ENCODE data around the gene THAP3.

The THAP3 gene

DNA sequence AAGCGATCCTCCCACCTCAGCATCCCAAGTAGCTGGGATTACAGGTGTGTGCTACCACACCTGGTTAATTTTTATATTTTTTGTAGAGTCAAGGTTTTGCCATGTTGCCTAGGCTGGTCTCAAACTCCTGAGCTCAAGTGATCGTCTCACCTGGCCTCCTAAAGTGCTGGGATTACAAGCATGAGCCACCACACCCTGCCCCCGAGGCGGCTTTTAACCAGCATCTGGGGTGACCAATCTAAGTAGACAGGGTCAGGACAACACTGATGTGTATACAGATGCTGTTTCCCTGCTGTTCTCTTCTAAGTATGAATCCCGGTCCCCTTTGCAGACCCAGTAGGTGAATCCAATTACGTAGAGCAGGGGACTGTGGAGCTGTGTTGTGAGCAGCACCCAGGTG lies 23.9 kb downstream of the THAP3 start:
- TF ChIP-seq, protein P1, sequence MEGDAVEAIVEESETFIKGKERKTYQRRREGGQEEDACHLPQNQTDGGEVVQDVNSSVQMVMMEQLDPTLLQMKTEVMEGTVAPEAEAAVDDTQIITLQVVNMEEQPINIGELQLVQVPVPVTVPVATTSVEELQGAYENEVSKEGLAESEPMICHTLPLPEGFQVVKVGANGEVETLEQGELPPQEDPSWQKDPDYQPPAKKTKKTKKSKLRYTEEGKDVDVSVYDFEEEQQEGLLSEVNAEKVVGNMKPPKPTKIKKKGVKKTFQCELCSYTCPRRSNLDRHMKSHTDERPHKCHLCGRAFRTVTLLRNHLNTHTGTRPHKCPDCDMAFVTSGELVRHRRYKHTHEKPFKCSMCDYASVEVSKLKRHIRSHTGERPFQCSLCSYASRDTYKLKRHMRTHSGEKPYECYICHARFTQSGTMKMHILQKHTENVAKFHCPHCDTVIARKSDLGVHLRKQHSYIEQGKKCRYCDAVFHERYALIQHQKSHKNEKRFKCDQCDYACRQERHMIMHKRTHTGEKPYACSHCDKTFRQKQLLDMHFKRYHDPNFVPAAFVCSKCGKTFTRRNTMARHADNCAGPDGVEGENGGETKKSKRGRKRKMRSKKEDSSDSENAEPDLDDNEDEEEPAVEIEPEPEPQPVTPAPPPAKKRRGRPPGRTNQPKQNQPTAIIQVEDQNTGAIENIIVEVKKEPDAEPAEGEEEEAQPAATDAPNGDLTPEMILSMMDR (IDR thresholded peaks at IDR 0.05; ENCODE audit: control insufficient read depth, insufficient read depth, low read depth, low read length, missing control alignments), result no peak
- DNase-seq (ENCODE audit: low read depth), result no peak

DNA sequence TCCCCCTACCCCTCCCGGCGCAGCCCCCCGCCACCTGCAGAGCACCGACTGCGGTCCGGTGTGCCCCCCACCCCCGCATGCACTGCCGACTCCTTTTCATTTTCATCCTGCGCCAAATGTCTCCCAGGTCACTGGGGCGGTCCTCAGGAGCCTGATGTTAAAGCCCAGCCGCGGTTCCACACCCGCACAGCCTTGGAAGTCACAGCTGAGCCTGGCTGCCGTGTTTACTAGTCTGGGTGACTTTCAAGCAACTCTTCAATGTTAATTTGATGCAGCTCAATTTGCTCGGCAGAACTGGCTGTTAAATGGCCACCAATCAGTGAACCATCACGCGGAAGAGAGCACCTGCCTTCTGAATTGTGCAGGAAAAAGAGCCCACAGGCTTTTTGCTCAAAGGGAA lies 27.2 kb downstream of the THAP3 start:
- DNase-seq (ENCODE audit: low read depth), result no peak
- H3K4me3 ChIP-seq (ENCODE audit: control insufficient read depth, low read depth, low read length), result no peak overlapping the region
- TF ChIP-seq, protein P1 (IDR thresholded peaks at IDR 0.05; ENCODE audit: control insufficient read depth, insufficient read depth, low read depth, low read length, missing control alignments), result no peak

More for the DNA sequence above, 23.9 kb downstream of the THAP3 start:
- no peak overlapping the region for H3K4me3 ChIP-seq (ENCODE audit: control insufficient read depth, low read depth, low read length)

DNA sequence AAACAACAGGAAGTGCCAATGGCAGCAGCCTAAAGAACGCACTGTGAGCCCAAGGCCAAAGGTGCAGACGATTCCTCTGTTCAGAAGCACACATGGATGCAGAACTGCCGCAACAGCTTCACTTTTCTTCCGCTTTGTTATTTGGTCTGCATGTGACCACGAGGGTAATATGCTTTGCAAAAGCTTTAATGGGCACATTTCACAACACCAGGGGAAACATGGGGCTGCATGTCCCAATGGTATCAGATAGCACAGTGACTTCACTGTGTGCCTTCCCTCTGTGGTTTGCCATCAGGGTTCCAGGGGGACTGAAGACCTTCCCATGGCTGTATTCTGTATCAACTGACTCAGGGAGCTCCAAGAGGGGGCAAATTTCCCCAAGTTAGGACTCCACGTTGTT lies 28.3 kb downstream of the THAP3 start:
- DNase-seq (ENCODE audit: low read depth), result no peak
- H3K4me3 ChIP-seq (ENCODE audit: control insufficient read depth, low read depth, low read length), result no peak overlapping the region
- TF ChIP-seq, protein P1 (IDR thresholded peaks at IDR 0.05; ENCODE audit: control insufficient read depth, insufficient read depth, low read depth, low read length, missing control alignments), result no peak

DNA sequence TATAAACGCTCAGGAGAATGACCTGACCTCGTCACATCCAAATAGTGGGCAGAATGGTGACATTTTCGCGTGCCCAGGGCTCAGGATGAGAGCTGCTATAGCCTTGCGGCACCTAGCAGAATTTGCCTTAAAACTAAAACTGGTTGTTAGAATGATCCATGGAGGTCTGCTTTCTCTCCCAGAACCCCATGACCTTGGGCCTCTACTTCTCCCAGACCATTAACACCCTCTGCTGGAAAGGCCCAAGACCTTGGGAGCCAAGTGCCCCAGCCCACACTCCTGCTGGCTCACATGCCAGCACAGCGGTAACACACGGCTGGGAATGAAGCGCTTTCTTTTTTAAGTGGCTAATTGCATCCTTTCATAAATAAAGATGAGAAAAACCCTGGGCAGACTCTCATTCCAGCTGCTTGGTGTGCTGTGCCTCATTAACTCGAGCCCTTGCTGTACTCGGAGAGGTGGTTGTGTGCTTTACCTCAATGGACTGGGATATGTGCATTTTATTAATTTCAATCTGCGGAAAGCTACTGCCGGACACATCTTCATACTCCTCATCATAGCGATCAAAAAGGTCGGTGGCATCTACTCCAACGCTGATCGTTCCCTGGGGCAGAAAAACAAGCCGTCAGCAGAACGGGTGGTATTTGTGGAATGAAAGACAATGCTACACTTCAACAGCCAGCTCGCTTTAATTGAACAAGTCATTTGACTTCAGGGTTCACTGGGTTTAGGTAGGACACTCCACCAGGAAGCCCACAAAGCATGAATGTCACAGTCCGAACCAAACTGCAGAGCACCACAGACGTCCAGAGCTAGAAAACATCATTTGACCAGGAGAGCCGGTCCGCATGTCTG lies 29.0 kb downstream of the THAP3 start:
- DNase-seq (ENCODE audit: low read depth), result no peak
- no peak overlapping the region for H3K4me3 ChIP-seq (ENCODE audit: control insufficient read depth, low read depth, low read length)
- TF ChIP-seq, protein P1 (IDR thresholded peaks at IDR 0.05; ENCODE audit: control insufficient read depth, insufficient read depth, low read depth, low read length, missing control alignments), result no peak

DNA sequence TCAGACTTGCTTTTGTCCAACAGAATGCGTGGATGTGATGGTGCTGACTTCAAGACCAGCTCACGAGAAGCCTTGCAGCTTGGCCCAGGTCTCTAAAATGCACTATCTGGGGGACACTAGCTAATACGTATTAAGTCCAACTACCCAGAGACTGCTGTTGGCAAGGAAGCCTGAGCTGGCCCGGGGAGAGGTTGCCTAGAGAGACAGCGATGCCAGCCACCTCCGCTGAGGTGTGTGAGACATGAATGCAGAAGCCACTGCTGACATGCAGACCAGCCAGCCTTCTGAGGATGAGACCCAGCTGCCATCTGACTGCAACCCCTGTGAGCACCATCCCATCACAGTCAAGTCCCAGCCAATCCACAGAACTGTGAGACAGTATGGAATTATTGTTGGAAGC lies 32.5 kb downstream of the THAP3 start:
- TF ChIP-seq, protein P1 (IDR thresholded peaks at IDR 0.05; ENCODE audit: control insufficient read depth, insufficient read depth, low read depth, low read length, missing control alignments), result no peak
- DNase-seq (ENCODE audit: low read depth), result no peak
- H3K4me3 ChIP-seq (ENCODE audit: control insufficient read depth, low read depth, low read length), result no peak overlapping the region

DNA sequence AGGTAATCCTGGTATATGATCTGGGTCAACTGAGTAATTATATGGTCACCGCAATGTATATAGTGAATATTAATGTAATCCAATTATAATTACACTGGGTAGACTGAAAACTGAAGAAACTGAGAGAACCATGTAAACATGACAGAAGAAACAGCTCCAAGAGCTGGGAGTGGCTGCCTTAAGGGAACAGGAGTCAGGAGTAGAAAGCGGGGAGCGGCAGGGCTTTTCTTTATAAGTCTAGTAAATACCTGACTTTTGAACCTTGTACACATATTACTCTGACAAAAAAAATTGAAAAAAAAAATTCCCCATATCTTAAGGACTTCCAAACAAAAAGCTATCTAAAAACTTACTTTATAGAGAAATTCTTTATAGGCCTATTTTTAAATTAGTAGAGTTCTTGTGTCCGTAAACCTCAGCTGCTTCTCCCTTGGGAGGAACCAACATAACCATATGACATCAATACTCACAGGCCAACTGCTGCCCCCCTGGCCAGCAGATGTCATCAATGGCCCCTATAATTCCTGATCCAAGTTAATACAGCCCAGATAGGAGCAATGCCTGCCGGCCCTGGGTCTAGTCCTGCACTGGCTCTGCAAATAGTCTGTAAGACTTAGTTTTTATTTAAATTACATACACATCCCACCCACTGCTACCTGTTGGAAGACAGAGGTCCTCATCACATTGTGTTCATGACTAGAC lies 33.8 kb downstream of the THAP3 start:
- TF ChIP-seq, protein P1 (IDR thresholded peaks at IDR 0.05; ENCODE audit: control insufficient read depth, insufficient read depth, low read depth, low read length, missing control alignments), result no peak
- H3K4me3 ChIP-seq (ENCODE audit: control insufficient read depth, low read depth, low read length), result no peak overlapping the region
- DNase-seq (ENCODE audit: low read depth), result no peak

All from AG09309 (cell line).